CD4-positive, alpha-beta T cell (primary cell): ENCODE measurements around the gene STARD13. TPM values are rescaled to one million over a fixed set of nuclear protein-coding genes. Genes with fewer than 3 reads are reported as not detected.

Experiments
- ATAC-seq: fragments of 200-7000 bp; cut with Tn5 transposase; one replicate; pipeline ENCODE4 v1.10.0; 2022; ENCODE audit warnings: mild to moderate bottlenecking; ENCODE audit not compliant: poor library complexity
- CTCF ChIA-PET: fragments of 350-600 bp; sonication (Branson Sonifier 250); formaldehyde crosslinking; loops from one replicate; lab custom pipeline; 2021; ENCODE audit warnings: antibody characterized with exemption, inconsistent platforms; lab: Charles Lee
- POLR2A ChIA-PET: fragments of 350-600 bp; sonication (Branson Sonifier 250); formaldehyde crosslinking; loops from one replicate; lab custom pipeline; 2021; ENCODE audit warnings: antibody characterized with exemption, inconsistent platforms; lab: Charles Lee
- DNase-seq, 14 experiments: peaks; one replicate each; pipeline ENCODE4 v3.0.0-alpha.2; 2013 to 2020; ENCODE audit warnings: mixed read lengths in 2 of 14
- H3K27ac ChIP-seq, 2 donors: one replicate each; pipeline versions ENCODE4 v1.5.1 to v1.7.0; 2013; ENCODE audit warnings: low read length in 2 of 2, low read depth in 1 of 2, mild to moderate bottlenecking in 1 of 2
- H3K27me3 ChIP-seq, 2 experiments: 1 replicate in 1 of 2; 2 replicates in 1 of 2; pipeline versions ENCODE4 v1.6.1 to v1.7.0; 2013; ENCODE audit warnings: low read length in 2 of 2, control low read depth in 1 of 2, mild to moderate bottlenecking in 1 of 2, moderate library complexity in 1 of 2; ENCODE audit not compliant: insufficient read depth in 2 of 2, control insufficient read depth in 1 of 2
- H3K36me3 ChIP-seq: one replicate; pipeline ENCODE4 v1.6.1; 2013; ENCODE audit warnings: low read length, control low read depth; ENCODE audit not compliant: insufficient read depth
- H3K4me1 ChIP-seq: one replicate; pipeline ENCODE4 v1.6.1; 2013; ENCODE audit warnings: low read length, control low read depth; ENCODE audit not compliant: insufficient read depth
- H3K4me3 ChIP-seq: one replicate; pipeline ENCODE4 v1.5.1; 2013; ENCODE audit warnings: mild to moderate bottlenecking, low read length, moderate library complexity
- H3K9me3 ChIP-seq, 2 experiments: 1 replicate in 1 of 2; 2 replicates in 1 of 2; pipeline versions ENCODE4 v1.6.1 to v1.7.0; 2013; ENCODE audit warnings: low read length in 2 of 2, mild to moderate bottlenecking in 2 of 2, control low read depth in 1 of 2, moderate library complexity in 1 of 2; ENCODE audit not compliant: control insufficient read depth in 1 of 2, insufficient read depth in 1 of 2
- H3K27ac Mint-ChIP-seq: one replicate; pipeline ENCODE4 v1.8.0; 2020; ENCODE audit warnings: mixed read lengths
- H3K27me3 Mint-ChIP-seq: one replicate; pipeline ENCODE4 v1.8.0; 2021; ENCODE audit warnings: mixed read lengths
- H3K36me3 Mint-ChIP-seq: one replicate; pipeline ENCODE4 v1.8.0; 2021; ENCODE audit warnings: low read depth, mixed read lengths
- H3K4me1 Mint-ChIP-seq: one replicate; pipeline ENCODE4 v1.8.0; 2021; ENCODE audit warnings: low read depth, mixed read lengths
- H3K4me3 Mint-ChIP-seq: one replicate; pipeline ENCODE4 v1.8.0; 2020; ENCODE audit warnings: mild to moderate bottlenecking, mixed read lengths
- H3K9me3 Mint-ChIP-seq: one replicate; pipeline ENCODE4 v1.8.0; 2020; ENCODE audit warnings: mixed read lengths
- CTCF ChIP-seq: fragments of 200-600 bp; IDR thresholded peaks from one replicate; pipeline ENCODE4 v1.8.0; 2022; ENCODE audit warnings: antibody characterized with exemption, mild to moderate bottlenecking
- intact Hi-C, 2 experiments: fragments of 100-400 bp; cut with DNase I in 1 of 2; cut with micrococcal nuclease in 1 of 2; formaldehyde crosslinking; loops; one replicate each; pipeline versions ENCODE4 v1.15.1 to v1.9.0; 2023 to 2025; cut with DNase I, micrococcal nuclease
- total RNA-seq, 174 experiments: library from RNA in 2 of 174; stranded (reverse) in 2 of 174; gene quantifications; one replicate each; pipeline ENCODE4 v1.2.3 and lab custom pipeline; 2021 to 2026

STARD13 gene
- total RNA-seq, 2 experiments from 2014 or later, result not detected

GRCh38 chr13:33249894-33250293 lies 35.7 kb downstream of the STARD13 start:
- intact Hi-C loops, result no loop called here
- no peaks in the 10 kb centered on the region for H3K4me1 ChIP-seq
- ChIA-PET POLR2A (no interaction called here), CTCF (no interaction called here)
- H3K9me3 ChIP-seq, result no peaks in the 10 kb centered on the region
- H3K36me3 ChIP-seq, result no peaks in the 10 kb centered on the region
- ATAC-seq, result no peak
- H3K4me3 ChIP-seq, result no peak overlapping the region
- no peak for DNase-seq
- H3K27ac Mint-ChIP-seq, result no peak overlapping the region
- H3K27me3 ChIP-seq, result no peaks in the 10 kb centered on the region
- H3K27me3 Mint-ChIP-seq, result peaks cover 12% of the 10 kb centered on the region
- H3K4me3 Mint-ChIP-seq, result no peak overlapping the region
- H3K36me3 Mint-ChIP-seq, result no peaks in the 10 kb centered on the region
- no peaks in the 10 kb centered on the region for H3K9me3 Mint-ChIP-seq
- no peak for TF ChIP-seq CTCF
- H3K27ac ChIP-seq, result no peak overlapping the region
- no peaks in the 10 kb centered on the region for H3K4me1 Mint-ChIP-seq

- no peak overlapping the region for H3K4me3 ChIP-seq
- intact Hi-C loops, result no loop called here
- CTCF ChIA-PET, result no interaction called here
- Mint-ChIP-seq H3K4me1 (no peaks in the 10 kb centered on the region), H3K9me3 (no peaks in the 10 kb centered on the region), H3K27ac (no peak overlapping the region), H3K27me3 (peaks cover 12% of the 10 kb centered on the region), H3K4me3 (no peak overlapping the region), H3K36me3 (no peaks in the 10 kb centered on the region)
- H3K4me1 ChIP-seq, result no peaks in the 10 kb centered on the region
- TF ChIP-seq CTCF, result no peak
- H3K27me3 ChIP-seq, result no peaks in the 10 kb centered on the region
- DNase-seq (no peak), ATAC-seq (no peak)
- H3K36me3 ChIP-seq, result no peaks in the 10 kb centered on the region
- H3K27ac ChIP-seq, result no peak overlapping the region
- POLR2A ChIA-PET, result no interaction called here
- H3K9me3 ChIP-seq, result no peaks in the 10 kb centered on the region
Measured at GRCh38 chr13:33249066-33249465, 36.5 kb downstream of the STARD13 start.

GRCh38 chr13:33245505-33246158 lies 39.9 kb downstream of the STARD13 start:
- peaks cover 8% of the 10 kb centered on the region for H3K27me3 Mint-ChIP-seq
- no peak overlapping the region for H3K4me3 Mint-ChIP-seq
- Histone ChIP-seq H3K4me3 (no peak overlapping the region), H3K9me3 (peaks cover 0 to 8% of the 10 kb centered on the region in 2 experiments), H3K27ac (no peak overlapping the region), H3K27me3 (no peaks in the 10 kb centered on the region), H3K4me1 (no peaks in the 10 kb centered on the region), H3K36me3 (no peaks in the 10 kb centered on the region)
- intact Hi-C loops, result no loop called here
- no peak overlapping the region for H3K27ac Mint-ChIP-seq
- no peaks in the 10 kb centered on the region for H3K9me3 Mint-ChIP-seq
- H3K36me3 Mint-ChIP-seq, result no peaks in the 10 kb centered on the region
- DNase-seq (no peak), ATAC-seq (no peak)
- TF ChIP-seq CTCF, result no peak
- ChIA-PET CTCF (interaction anchor here (0.6 to 1.5 kb wide), 2 partner anchors 18 to 24 kb away, joined by 3 to 4 read pairs; no protein-coding TSS in a partner anchor), POLR2A (no interaction called here)
- H3K4me1 Mint-ChIP-seq, result no peaks in the 10 kb centered on the region
